CD14-positive monocyte (primary cell): ENCODE measurements around the gene AARS2. TPM values are rescaled to one million over a fixed set of nuclear protein-coding genes. Genes with fewer than 3 reads are reported as not detected.
A peak's percentile ranks its signal among the peaks of the same experiment; 100 is the strongest.

Experiments
- DNase-seq, 3 donors: peaks; one replicate each; pipeline ENCODE4 v3.0.0-alpha.2; 2011 to 2022
- H2AFZ ChIP-seq: 2 replicates; pipeline ENCODE4 v1.6.0; 2012; ENCODE audit warnings: mild to moderate bottlenecking, low read depth, low read length, inconsistent platforms; ENCODE audit not compliant: insufficient read depth, poor library complexity, severe bottlenecking
- H3K27ac ChIP-seq, 2 donors: 1 replicate in 1 of 2; 2 replicates in 1 of 2; pipeline ENCODE4 v1.5.1; 2012 to 2013; ENCODE audit warnings: low read length in 2 of 2, control low read depth in 1 of 2, inconsistent platforms in 1 of 2, low read depth in 1 of 2, mild to moderate bottlenecking in 1 of 2
- H3K27me3 ChIP-seq, 2 donors: one replicate each; pipeline versions ENCODE4 v1.6.0 to v1.6.1; 2011 to 2013; ENCODE audit warnings: low read length in 2 of 2; ENCODE audit not compliant: control insufficient read depth in 2 of 2, insufficient read depth in 2 of 2
- H3K36me3 ChIP-seq, 2 donors: replicated peaks in 1 of 2; 1 replicate in 1 of 2; 2 replicates in 1 of 2; pipeline versions ENCODE4 v1.5.1 to v1.6.1; 2012 to 2013; ENCODE audit warnings: low read length in 2 of 2, control low read depth in 1 of 2, inconsistent platforms in 1 of 2, mild to moderate bottlenecking in 1 of 2; ENCODE audit not compliant: insufficient read depth in 2 of 2, control insufficient read depth in 1 of 2
- H3K4me1 ChIP-seq, 2 donors: 1 replicate in 1 of 2; 2 replicates in 1 of 2; pipeline versions ENCODE4 v1.5.1 to v1.6.1; 2012 to 2013; ENCODE audit warnings: low read length in 2 of 2, control low read depth in 1 of 2, inconsistent platforms in 1 of 2, mild to moderate bottlenecking in 1 of 2, moderate library complexity in 1 of 2; ENCODE audit not compliant: insufficient read depth in 2 of 2, control insufficient read depth in 1 of 2
- H3K4me2 ChIP-seq: replicated peaks from 2 replicates; pipeline ENCODE3; 2012; ENCODE audit warnings: low read length, moderate library complexity, mild to moderate bottlenecking; ENCODE audit not compliant: poor library complexity, severe bottlenecking; ENCODE audit errors: extremely low read depth
- H3K4me3 ChIP-seq, 3 experiments: fragments of 200-600 bp in 1 of 3; sonication (generic) in 1 of 3; replicated peaks in 1 of 3; 1 replicate in 2 of 3; 2 replicates in 1 of 3; pipeline ENCODE4 v1.5.1; 2011 to 2013; ENCODE audit warnings: low read length in 3 of 3, mild to moderate bottlenecking in 3 of 3, control low read depth in 2 of 3, low read depth in 2 of 3, inconsistent platforms in 1 of 3, moderate library complexity in 1 of 3
- H3K79me2 ChIP-seq: 2 replicates; pipeline ENCODE4 v1.6.0; 2012; ENCODE audit warnings: mild to moderate bottlenecking, control low read depth, inconsistent platforms, low read length, moderate library complexity; ENCODE audit not compliant: insufficient read depth
- H3K9ac ChIP-seq: 2 replicates; pipeline ENCODE4 v1.6.0; 2017; ENCODE audit warnings: low read length, mild to moderate bottlenecking; ENCODE audit not compliant: insufficient read depth, poor library complexity, severe bottlenecking
- H3K9me3 ChIP-seq, 2 donors: replicated peaks in 1 of 2; 1 replicate in 1 of 2; 2 replicates in 1 of 2; pipeline versions ENCODE4 v1.5.1 to v1.6.1; 2012 to 2013; ENCODE audit warnings: low read length in 2 of 2, control low read depth in 1 of 2; ENCODE audit not compliant: control insufficient read depth in 1 of 2, insufficient read depth in 1 of 2
- H4K20me1 ChIP-seq: 2 replicates; pipeline ENCODE4 v1.6.0; 2012; ENCODE audit warnings: mild to moderate bottlenecking, low read length, control low read depth, moderate library complexity; ENCODE audit not compliant: insufficient read depth
- H3K27ac Mint-ChIP-seq, 7 donors: one replicate each; pipeline ENCODE4 v1.8.0; 2020; ENCODE audit warnings: mild to moderate bottlenecking in 7 of 7, mixed read lengths in 7 of 7, moderate library complexity in 6 of 7, inconsistent platforms in 2 of 7
- H3K27me3 Mint-ChIP-seq, 3 donors: one replicate each; pipeline ENCODE4 v1.8.0; 2021 to 2022; ENCODE audit warnings: low read depth in 3 of 3, mild to moderate bottlenecking in 3 of 3, mixed read lengths in 3 of 3, moderate library complexity in 3 of 3, inconsistent platforms in 1 of 3
- H3K36me3 Mint-ChIP-seq, 2 donors: one replicate each; pipeline ENCODE4 v1.8.0; 2020; ENCODE audit warnings: mixed read lengths in 2 of 2, inconsistent platforms in 1 of 2, mild to moderate bottlenecking in 1 of 2
- H3K4me1 Mint-ChIP-seq: one replicate; pipeline ENCODE4 v1.8.0; 2020; ENCODE audit warnings: mild to moderate bottlenecking, mixed read lengths
- H3K4me3 Mint-ChIP-seq, 2 donors: one replicate each; pipeline ENCODE4 v1.8.0; 2020; ENCODE audit warnings: mild to moderate bottlenecking in 2 of 2, mixed read lengths in 2 of 2, moderate library complexity in 1 of 2
- H3K9me3 Mint-ChIP-seq, 7 donors: one replicate each; pipeline ENCODE4 v1.8.0; 2020 to 2022; ENCODE audit warnings: mixed read lengths in 7 of 7, mild to moderate bottlenecking in 6 of 7, moderate library complexity in 6 of 7, inconsistent platforms in 2 of 7
- CTCF ChIP-seq: fragments of 200-600 bp; IDR thresholded peaks from one replicate; pipeline ENCODE4 v1.8.0; 2022; ENCODE audit warnings: antibody characterized with exemption, mild to moderate bottlenecking
- WGBS: methylation state at CpG from one replicate; pipeline ENCODE4 v1.1.5; 2013; ENCODE audit warnings: missing lambda C conversion rate; ENCODE audit not compliant: insufficient coverage; 5-methylcytosine and 5-hydroxymethylcytosine counted together
- intact Hi-C, 2 donors: fragments of 100-400 bp; cut with micrococcal nuclease; formaldehyde crosslinking; loops; one replicate each; pipeline versions ENCODE4 v1.15.0 to v1.15.1; 2023
- polyA plus RNA-seq, 3 donors: library from polyadenylated mRNA; depleted of rRNA in 1 of 3; unstranded in 2 of 3; stranded (reverse) in 1 of 3; fragments of 300-500 nt in 2 of 3; fragments of >200 nt in 1 of 3; fragmentation: Illumina TruSeq in 2 of 3; gene quantifications; 1 replicate in 2 of 3; 2 replicates in 1 of 3; pipeline ENCODE4 v1.2.3, GENCODE V29; 2012 to 2021

Gene AARS2
- polyA plus RNA-seq, 3 donors = 1.8 to 4.5 (median 3.2) TPM

GRCh38 chr6:44339301-44339700 lies 26.2 kb upstream of the AARS2 start:
- intact Hi-C loops = loop anchor here (2.0 kb wide), 2 partner anchors 70 to 166 kb away; no protein-coding TSS in a partner anchor
- Histone ChIP-seq H3K79me2 (no peaks in the 10 kb centered on the region), H3K9me3 (no peaks in the 10 kb centered on the region), H2AFZ (no peak overlapping the region), H3K36me3 (no peaks in the 10 kb centered on the region), H4K20me1 (no peaks in the 10 kb centered on the region), H3K4me2 (no peak overlapping the region), H3K4me3 (no peak overlapping the region), H3K27ac (no peak overlapping the region), H3K27me3 (peaks cover 0 to 3% of the 10 kb centered on the region in 2 donors), H3K4me1 (peaks cover 17 to 20% of the 10 kb centered on the region in 2 donors), H3K9ac (no peak overlapping the region)
- Mint-ChIP-seq H3K36me3 (no peaks in the 10 kb centered on the region), H3K4me3 (no peak overlapping the region), H3K27me3 (peaks cover 5 to 13% (median 7%) of the 10 kb centered on the region in 3 donors), H3K4me1 (peaks cover 24% of the 10 kb centered on the region), H3K9me3 (no peaks in the 10 kb centered on the region), H3K27ac (no peak overlapping the region)
- 96% methylated on average over 5 of the region's 5 CpGs for whole genome bisulfite sequencing
- no peak for DNase-seq
- no peak for TF ChIP-seq CTCF

GRCh38 chr6:44338228-44339122 lies 25.3 kb upstream of the AARS2 start:
- H3K4me1 ChIP-seq = peaks cover 25 to 28% of the 10 kb centered on the region in 2 donors
- DNase-seq = peak; percentile 51 to 70 (median 70)
- H3K4me3 ChIP-seq = no peak overlapping the region
- H3K27me3 ChIP-seq = peaks cover 0 to 3% of the 10 kb centered on the region in 2 donors
- no peaks in the 10 kb centered on the region for H4K20me1 ChIP-seq
- H3K9me3 ChIP-seq = no peaks in the 10 kb centered on the region
- intact Hi-C loops = loop anchor here (1.0 to 2.0 kb wide), 3 partner anchors 70 to 166 kb away; no protein-coding TSS in a partner anchor
- no peak overlapping the region for H2AFZ ChIP-seq
- H3K4me1 Mint-ChIP-seq = peaks cover 32% of the 10 kb centered on the region
- no peak overlapping the region for H3K9ac ChIP-seq
- no peak overlapping the region for H3K4me2 ChIP-seq
- peak; percentile 84 for TF ChIP-seq CTCF
- peaks cover 4 to 7% (median 6%) of the 10 kb centered on the region in 3 donors for H3K27me3 Mint-ChIP-seq
- no peaks in the 10 kb centered on the region for H3K79me2 ChIP-seq
- no peaks in the 10 kb centered on the region for H3K9me3 Mint-ChIP-seq
- H3K27ac Mint-ChIP-seq = peak overlapping the region in 1 of 7 donors; percentile 25
- H3K27ac ChIP-seq = no peak overlapping the region
- H3K36me3 Mint-ChIP-seq = no peaks in the 10 kb centered on the region
- 3% methylated on average over 5 of the region's 11 CpGs for WGBS
- H3K36me3 ChIP-seq = no peaks in the 10 kb centered on the region
- no peak overlapping the region for H3K4me3 Mint-ChIP-seq
